GM19099 (cell line): Measurements from ENCODE around the gene HERPUD1.

ENCODE experiments used
- POLR2A ChIP-seq: IDR thresholded peaks from 3 replicates; pipeline ENCODE4 v1.6.1; 2011; ENCODE audit warnings: low read depth; ENCODE audit not compliant: insufficient read length; ENCODE audit errors: extremely low read depth

Gene HERPUD1, protein sequence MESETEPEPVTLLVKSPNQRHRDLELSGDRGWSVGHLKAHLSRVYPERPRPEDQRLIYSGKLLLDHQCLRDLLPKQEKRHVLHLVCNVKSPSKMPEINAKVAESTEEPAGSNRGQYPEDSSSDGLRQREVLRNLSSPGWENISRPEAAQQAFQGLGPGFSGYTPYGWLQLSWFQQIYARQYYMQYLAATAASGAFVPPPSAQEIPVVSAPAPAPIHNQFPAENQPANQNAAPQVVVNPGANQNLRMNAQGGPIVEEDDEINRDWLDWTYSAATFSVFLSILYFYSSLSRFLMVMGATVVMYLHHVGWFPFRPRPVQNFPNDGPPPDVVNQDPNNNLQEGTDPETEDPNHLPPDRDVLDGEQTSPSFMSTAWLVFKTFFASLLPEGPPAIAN

DNA sequence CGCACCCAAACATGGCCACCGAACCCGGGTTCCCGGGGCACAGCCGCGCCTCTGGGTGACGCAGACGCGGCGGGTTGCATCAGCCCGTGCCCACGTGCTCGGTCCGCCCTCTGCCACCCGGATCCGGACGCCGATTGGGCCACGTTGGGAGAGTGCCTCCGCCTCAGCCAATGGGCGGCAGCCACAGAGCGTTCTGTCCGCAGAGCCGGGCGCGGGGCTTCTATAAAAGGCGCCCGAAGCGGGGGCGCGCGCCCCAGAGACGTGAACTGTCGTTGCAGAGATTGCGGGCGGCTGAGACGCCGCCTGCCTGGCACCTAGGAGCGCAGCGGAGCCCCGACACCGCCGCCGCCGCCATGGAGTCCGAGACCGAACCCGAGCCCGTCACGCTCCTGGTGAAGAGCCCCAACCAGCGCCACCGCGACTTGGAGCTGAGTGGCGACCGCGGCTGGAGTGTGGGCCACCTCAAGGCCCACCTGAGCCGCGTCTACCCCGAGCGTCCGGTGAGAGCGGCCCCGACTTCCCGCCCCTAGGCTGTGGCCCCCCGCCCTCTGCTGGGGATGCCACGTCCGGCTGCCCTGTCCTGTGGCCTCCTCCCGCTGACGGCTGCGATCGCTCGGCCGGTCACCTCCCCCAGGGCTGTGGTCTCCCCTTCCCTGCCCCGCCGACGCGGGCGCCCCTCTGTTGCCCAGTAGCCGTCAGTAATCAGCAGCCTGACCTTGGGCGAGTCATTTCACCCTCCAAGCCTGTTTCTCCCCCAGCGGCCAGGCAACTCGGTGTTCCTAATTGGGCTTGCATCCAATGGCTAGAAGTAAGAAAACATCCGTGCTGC is at the start of gene HERPUD1:
Gene HERPUD1 (plus strand): TSS at position 251 of the 829 bp plus-strand sequence. CDS start 103 bp downstream, at position 354.
- TF ChIP-seq POLR2A = peak; percentile 99

DNA sequence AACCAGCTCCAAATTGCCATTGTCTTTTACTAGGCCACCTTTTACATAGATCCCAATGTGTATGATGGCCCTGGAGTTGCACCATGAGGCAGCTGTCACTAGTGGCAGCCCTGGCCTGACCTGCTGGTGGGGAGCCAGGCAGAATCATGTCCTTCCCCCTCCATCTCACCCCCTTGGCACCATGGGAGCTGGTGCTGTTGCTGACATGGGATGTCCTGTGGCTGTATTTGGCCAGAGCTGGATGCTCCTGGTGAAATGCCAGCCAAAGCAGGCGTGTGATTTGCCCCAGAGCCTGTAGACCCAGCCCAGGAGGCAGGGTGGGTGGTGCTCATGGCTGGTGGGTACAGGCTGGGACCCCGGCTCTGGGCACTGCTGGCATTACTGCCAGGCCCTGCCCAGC is 48.4 kb upstream of the HERPUD1 start:
- no peak for TF ChIP-seq POLR2A

DNA sequence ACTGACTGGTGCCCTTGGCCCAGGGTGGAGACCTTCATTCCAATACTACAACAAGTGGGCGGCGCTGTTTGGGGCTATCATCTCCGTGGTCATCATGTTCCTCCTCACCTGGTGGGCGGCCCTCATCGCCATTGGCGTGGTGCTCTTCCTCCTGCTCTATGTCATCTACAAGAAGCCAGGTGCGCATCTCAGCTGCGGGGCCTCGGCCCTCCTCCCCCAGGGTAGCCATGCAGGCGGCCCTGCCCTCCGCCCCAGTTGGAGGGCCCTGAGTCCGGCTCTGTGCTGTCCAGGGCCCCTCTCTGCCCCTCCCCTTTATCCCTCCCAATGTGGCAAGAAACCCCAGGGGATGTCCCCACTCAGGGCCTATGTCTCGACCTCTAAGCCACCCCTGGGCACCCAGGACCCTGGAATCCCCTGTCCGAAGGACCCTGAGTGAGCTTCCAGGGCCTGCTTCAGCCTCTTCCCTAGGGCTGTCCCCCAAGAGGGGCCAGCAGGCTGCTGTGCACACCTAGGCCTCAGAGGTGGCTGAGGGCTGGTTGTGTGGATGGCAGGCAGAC is 47.8 kb upstream of the HERPUD1 start:
- no peak for TF ChIP-seq POLR2A

DNA sequence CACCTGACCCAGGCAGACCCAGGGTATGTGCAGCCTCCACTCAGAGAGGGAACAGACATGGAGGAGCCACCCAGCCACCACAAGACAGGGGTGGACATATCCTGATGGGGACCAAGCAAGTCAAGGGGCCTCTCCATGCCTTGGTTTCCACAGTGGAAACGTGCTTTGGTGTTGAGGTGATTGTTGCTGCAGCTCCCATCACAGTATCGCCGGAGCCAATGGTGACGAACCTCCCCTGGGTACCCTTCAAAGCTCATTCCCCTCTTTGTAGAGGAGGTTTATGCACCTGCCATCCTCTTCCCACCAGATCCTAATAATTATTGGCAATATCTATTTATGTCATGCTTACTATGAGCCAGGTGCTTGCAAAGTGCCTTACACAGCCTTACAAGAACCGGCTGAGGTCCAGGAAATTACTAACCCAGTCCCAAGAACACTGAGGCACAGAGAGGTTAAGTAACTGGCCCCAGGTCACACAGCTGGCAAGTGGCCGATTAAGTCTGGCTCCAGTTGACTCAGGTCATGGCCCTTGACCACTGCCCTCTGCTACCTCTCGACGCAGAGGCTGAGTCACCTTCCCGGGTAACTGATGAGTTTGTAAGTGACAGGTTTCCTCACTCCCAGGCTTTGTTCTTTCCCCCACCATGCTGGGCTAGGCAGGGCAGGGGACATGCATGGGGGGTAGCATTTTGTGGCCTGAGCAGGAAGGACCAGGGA is 46.3 kb upstream of the HERPUD1 start:
- TF ChIP-seq POLR2A = no peak

DNA sequence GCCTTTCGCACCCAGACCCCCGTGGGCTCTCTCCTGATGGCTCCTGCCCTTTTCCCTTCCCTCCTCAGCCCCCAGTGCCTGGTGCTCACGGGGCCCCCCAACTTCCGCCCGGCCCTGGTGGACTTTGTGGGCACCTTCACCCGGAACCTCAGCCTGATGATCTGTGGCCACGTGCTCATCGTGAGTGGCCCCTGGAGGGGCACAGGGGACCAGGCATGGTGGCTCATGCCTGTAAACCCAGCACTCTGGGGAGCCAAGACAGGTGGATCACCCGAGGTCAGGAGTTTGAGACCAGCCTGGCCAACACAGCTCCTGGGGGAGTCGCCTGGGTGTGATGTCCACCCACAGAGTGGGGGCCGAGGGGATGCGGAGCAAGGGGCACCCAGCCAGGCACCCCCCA is 45.6 kb upstream of the HERPUD1 start:
- TF ChIP-seq POLR2A = no peak

DNA sequence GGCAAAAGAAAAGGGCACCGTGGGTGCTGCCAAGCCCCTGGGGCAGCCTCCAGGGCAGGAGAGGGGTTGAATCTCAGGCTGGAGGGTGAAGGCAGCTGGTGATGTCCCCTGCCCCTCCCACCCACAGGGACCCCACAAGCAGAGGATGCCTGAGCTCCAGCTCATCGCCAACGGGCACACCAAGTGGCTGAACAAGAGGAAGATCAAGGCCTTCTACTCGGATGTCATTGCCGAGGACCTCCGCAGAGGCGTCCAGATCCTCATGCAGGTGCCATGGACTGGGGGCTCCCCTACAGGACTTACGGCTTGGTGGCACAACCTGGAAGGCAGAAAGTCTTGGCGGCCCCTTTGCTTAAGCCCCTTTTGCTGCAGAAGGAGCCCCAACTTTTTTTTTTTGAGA is 45.1 kb upstream of the HERPUD1 start:
- no peak for TF ChIP-seq POLR2A

DNA sequence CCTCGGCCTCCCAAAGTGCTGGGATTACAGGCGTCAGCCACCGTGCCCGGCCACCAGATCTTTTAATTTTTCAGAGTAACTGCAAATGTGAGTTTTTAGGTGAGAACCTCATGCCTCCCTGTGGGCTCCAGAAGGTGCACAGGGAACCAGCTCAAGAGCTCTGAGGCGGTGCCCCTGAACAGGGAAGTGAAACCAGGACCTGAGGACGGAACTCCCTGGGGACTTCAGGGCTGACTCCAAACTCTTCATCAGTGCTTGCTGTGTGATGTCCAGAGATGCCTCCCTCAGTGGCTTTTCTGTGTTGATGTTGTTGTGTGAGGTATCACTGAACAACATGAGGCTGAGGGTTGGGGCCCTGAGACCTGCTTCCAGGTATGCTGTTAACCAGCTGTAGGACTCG is 43.1 kb upstream of the HERPUD1 start:
- no peak for TF ChIP-seq POLR2A

DNA sequence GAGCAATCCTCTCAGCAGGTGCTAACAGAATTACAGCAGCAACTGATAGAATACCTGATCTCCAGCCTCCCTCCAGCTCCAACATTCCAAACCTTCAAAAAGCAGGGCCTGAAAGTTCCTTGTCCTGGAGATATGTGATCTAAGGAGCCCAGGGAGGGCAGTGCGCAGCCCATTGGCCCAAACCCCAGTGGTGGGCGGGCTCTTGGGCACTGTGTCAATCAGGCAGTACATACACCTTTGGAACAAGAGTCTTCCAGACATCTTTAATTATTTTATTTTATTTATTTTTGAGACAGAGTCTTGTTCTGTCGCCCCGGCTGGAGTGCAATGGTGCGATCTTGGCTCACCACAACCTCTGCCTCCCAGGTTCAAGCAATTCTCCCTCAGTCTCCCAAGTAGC is 42.7 kb upstream of the HERPUD1 start:
- no peak for TF ChIP-seq POLR2A

DNA sequence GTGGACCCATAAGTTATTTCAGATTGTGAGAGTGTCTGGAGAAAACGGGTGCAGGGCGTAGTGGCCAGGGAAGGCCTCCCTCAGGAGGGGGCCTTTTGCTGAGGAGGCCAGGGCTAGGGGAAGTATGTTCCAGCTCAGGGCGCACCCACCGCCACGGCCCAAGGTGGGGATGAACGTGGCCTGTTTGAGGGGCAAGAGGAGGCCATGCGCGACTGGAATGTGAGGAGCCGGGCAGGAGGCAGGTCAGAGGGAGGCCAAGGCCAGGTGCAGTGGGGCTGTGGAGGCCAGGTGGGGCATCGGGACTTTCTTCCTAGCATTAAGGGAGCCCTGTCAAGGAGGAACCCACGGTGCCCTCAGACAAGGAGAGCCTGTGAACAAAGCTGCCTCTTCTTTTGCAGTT is 40.3 kb upstream of the HERPUD1 start:
- TF ChIP-seq POLR2A = no peak

DNA sequence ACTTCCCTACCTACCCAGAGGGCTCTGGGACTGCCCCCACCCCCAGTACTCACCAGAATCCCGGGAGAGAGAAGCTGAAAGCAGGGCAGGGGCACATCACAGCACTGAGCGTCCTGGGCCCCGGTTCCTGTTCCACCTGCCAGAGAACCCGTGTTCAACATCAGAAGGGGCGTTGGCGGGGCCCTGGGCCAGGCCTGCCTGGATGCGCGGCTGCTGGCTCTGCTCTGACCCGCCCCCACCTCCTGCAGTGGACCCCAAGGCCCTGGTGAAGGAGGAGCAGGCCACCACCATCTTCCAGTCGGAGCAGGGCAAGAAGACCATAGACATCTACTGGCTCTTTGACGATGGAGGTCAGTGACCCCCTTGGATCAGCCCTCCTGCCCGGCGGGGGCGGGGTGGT is 39.2 kb upstream of the HERPUD1 start:
- TF ChIP-seq POLR2A = no peak

DNA sequence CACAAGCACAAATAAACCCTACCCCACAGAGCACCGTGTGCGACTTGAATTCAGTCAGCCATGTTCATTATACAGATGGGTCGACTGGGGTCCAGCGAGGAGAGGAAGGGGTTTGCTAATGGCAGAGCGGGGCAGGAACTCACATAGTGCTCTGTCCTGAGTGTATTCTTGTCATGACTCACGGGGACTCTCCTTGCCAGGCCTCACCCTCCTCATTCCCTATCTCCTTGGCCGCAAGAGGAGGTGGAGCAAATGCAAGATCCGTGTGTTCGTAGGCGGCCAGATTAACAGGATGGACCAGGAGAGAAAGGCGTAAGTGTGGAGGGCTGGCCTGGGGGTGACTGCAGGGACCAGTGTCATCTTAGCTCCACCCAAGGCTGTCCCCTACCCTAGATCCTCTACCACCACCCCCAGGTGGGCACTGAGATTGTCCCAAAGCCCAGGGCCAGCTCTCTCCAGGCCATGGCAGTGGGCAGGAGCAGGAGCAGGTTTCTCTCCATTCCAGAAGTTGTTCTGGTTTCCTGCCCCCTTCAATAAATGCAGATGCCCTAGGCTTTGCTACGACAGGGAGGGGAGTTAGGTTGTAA is 37.5 kb upstream of the HERPUD1 start:
- TF ChIP-seq POLR2A = no peak

DNA sequence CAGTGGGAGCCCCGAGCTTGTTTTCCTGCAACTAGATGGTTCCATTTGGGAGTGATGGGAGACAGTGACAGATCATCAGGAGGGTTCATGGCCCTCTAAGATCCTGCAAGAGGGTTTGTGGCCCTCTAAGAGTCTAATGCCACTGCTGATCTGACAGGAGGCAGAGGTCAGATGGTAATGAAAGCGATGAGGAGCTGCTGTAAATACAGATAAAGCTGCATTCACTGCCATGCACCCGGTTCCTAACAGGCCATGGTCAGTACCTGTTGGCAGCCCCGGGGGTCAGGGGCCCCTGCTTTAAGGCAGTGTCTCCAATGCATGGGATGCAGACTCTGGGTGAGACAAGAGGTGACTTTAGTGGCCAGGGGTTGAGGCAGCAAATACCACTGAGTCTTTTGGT is 36.1 kb upstream of the HERPUD1 start:
- no peak for TF ChIP-seq POLR2A

DNA sequence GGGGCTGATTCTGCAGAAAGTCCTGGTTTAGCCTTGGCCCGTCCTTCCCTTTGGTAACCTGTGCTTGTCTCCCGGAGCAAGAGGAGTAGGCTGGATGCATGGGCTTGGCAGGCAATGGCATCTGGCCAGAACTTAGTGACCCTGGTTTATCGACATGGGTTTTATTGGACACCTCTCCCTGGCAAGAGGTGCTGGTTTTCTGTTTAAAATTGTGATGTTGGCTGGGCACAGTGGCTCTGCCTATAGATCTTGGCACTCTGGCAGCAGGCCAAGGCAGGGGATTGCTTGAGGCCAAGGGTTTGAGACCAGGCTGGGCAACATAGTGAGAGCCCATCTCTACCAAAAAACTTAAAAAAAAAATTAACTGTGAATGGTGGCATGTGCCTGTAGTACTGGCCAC is 35.7 kb upstream of the HERPUD1 start:
- TF ChIP-seq POLR2A = no peak

DNA sequence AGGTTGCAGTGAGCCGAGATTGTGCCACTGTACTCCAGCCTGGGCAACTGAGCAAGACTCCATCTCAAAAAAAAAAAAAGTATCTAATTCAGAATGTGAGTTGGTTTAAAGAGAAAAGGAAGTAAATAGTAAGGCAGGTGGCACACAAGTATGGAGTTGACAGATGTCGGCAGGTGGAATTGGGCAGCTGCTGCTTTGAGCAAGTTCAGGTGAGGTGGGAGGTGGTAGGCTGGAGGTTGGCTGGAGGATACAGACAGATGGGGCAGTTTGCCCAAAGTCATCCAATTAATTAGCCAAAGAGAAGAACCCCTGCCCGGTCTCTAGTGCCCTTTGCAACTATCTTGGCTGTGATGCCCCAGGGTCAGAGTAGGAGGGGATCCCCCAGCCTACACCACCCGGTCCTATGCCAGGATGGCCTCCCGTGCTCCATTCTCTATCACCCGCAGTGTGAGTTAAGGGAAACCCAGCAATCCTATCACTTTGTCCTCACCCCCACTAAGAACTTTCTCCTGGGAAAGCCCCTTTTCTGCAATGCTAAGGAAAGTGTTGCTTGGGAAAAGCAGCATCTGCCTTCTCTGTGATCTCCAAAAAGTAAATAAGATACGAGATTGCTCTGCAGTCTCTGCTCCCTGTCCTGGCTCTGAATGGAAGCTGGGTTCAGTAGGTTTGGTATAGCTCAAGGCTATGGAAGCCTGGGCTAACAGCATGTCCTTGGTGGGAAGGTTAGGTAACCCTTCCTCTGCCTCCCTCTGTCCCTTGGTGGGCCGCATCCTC is 34.7 kb upstream of the HERPUD1 start:
- no peak for TF ChIP-seq POLR2A
